Stimulated activated CD8-positive, alpha-beta memory T cell treated with anti-CD3 and anti-CD28 coated beads, Interleukin-12 subunit alpha, Interleukin-12 subunit beta, amount 100 ng/mL, for 1 hour (primary cell): ENCODE data around the gene TMEM51.

Experiments
- DNase-seq: peaks from one replicate; pipeline ENCODE4 v3.0.0-alpha.2; 2020; ENCODE audit warnings: low read depth

Gene TMEM51

GRCh38 chr1:15246960-15247614 is 93.5 kb downstream of the TMEM51 start, which contains the start of gene FHAD1:
FHAD1 (plus strand) TSS chr1:15247223; CDS start chr1:15251785, 4,562 bp downstream.
- no peak for DNase-seq

GRCh38 chr1:15248216-15248615 is 94.7 kb downstream of the TMEM51 start:
- DNase-seq, result no peak

DNA sequence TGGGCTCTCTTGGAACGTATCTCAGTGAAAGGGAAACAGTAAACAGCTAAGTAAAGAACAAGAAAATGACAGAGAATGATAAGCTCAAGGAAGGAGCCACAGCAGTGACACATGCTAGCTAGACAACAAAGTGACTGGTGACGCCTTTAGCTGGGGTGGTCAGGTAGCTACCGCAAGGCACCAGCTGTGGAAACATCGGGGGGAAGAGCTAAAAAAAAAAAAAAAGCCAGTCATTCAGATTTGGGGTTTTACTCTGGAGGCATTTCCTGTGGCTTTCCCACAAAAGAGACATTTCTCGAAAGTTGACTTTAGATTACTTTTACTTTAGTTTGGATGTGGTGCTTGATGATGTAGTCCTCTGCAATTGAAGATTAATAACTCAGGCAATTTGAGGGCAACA is 95.5 kb downstream of the TMEM51 start:
- DNase-seq, result no peak

- DNase-seq, result no peak
Observed at GRCh38 chr1:15251857-15252835, 98.6 kb downstream of the TMEM51 start.

DNA sequence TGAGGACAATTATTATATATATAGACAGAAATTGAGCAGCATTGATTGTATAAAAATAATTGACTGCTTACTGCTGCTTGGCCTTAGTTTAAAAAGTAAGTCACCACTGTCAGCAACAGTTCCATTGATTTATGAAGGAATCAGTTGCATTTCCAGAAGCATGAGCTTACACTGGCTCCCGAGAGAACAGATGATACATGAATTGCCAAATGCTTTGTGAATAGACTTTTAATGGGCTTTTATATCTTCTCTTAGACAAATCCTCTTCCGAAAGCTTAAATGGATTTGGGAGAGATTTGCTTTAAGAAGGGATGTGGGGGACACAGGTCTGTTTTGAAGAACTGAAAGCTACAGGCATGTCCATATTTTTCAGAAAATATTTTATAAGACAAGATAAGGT is 101.0 kb downstream of the TMEM51 start:
- no peak for DNase-seq

DNA sequence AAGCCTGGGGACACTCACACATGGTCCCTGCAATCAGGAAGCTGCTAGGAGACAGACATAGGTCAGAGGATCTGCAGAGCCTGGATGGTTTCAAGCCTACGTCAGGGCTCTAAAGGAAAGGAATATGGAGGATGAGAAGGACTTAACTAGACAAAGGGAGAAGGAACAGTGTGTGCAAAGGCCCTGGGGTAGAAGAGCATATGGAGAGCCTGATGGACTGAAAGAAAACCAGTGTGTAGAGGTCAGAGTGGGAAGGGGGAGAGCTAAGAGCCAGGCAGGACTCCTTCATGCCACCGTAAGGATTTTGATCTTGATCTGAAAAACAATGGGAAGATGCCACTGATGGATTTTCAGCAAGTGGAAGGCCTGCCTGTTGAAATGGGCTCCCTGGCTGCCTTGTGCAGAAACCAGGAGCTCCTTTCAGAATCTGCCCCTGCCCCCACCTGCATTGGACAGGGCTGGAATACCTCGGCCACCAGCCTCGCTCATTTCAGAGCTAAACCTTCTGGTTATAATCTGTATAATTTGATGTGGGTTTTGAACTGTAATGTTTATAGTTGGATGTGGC is 102.1 kb downstream of the TMEM51 start:
- DNase-seq, result no peak

DNA sequence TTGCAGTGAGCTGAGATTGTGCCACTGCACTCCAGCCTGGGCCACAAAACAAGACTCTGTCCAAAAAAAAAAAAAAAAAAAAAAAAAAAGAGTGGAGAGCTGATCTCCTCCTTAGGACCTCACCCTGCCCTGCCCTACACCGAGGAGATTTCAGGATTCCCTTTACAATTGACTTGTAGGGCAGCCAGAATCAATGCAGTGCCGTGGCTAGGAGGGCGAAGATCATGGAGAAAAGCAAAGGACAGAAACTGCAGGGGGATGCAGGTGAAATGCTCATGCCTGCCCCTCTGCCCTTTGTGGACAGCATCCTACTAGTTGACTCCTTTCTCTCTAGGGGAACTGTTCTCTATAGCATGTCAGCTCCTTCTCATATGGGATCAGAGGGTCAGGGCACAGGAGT is 103.0 kb downstream of the TMEM51 start:
- no peak for DNase-seq

- no peak for DNase-seq
Observed at GRCh38 chr1:15257309-15257708, 103.8 kb downstream of the TMEM51 start.

DNA sequence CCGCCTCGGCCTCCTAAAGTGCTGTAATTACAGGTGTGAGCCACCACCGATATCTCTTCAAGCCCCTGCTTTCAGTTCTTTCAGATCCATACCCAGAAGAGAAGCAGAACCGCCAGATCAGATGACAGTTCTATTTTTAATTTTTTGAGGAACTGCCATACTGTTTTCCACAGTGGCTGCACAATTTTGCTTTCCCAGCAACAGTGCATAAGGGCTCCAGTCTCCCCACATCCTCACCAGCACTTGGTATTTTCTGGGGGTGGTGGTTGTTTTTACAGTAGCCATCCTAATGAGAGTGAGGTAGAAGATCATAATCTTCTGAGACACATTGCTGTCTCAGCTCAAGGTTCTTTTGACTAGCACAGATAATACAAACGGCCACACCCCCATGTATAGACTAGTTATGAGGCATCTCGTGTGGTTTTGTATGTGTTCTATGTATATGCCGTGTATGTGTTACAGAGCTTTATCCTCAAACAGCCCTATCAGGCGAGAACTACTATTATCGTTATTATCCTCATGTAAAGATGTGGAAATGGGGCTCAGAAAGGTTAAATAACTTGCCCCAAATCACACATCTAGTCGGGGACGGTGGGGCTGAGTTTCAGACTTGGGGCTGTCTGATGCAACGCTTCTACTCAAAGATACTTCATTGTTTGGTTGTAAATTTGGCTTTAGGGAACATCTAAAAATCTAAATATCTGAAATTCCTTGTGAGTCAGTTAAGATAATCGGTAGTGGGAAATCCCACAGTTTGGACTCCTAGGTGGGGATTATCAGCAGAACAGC is 105.5 kb downstream of the TMEM51 start:
- DNase-seq, result no peak

DNA sequence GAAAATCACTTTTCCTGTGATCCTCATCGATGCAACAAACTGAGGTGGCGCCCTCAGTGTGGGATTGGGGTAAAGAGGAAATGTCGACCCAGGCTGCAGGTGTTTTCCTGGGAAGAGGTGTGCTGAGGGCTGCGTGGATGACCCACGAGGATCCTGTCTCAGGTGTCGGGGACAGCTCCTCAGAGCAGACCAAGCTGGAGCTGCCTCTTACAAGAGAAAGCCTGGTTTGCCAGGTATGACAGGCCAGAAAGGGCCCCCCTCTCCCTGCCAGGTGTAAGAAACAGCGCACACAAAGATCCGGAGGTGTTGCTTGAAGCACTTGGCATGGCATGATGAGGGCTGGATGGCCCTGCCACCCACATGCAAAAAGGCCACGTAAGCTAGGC is 106.1 kb downstream of the TMEM51 start:
- no peak for DNase-seq

GRCh38 chr1:15260418-15261154 is 107.0 kb downstream of the TMEM51 start:
- DNase-seq, result no peak

GRCh38 chr1:15261155-15262002 is 107.8 kb downstream of the TMEM51 start:
- no peak for DNase-seq

GRCh38 chr1:15262003-15262377 is 108.4 kb downstream of the TMEM51 start:
- no peak for DNase-seq

- no peak for DNase-seq
Observed at GRCh38 chr1:15262706-15263105, 109.2 kb downstream of the TMEM51 start.

GRCh38 chr1:15264769-15265168 is 111.2 kb downstream of the TMEM51 start:
- DNase-seq, result no peak
